Epithelial cell of esophagus (primary cell): ENCODE data around the gene SLC7A4.

Experiments
- DNase-seq: peaks from one replicate; pipeline ENCODE4 v3.0.0; 2010; ENCODE audit warnings: low read depth
- H3K4me3 ChIP-seq: 2 replicates; pipeline ENCODE4 v1.5.1; 2011; ENCODE audit warnings: mild to moderate bottlenecking, low read length, control low read depth
- TF ChIP-seq, protein P1 (sequence below): IDR thresholded peaks from 2 replicates; pipeline ENCODE4 v1.5.1; 2011; ENCODE audit warnings: low read depth, mild to moderate bottlenecking, low read length, control low read depth, inconsistent platforms; ENCODE audit not compliant: insufficient read depth; ENCODE audit errors: missing control alignments

The SLC7A4 gene

DNA sequence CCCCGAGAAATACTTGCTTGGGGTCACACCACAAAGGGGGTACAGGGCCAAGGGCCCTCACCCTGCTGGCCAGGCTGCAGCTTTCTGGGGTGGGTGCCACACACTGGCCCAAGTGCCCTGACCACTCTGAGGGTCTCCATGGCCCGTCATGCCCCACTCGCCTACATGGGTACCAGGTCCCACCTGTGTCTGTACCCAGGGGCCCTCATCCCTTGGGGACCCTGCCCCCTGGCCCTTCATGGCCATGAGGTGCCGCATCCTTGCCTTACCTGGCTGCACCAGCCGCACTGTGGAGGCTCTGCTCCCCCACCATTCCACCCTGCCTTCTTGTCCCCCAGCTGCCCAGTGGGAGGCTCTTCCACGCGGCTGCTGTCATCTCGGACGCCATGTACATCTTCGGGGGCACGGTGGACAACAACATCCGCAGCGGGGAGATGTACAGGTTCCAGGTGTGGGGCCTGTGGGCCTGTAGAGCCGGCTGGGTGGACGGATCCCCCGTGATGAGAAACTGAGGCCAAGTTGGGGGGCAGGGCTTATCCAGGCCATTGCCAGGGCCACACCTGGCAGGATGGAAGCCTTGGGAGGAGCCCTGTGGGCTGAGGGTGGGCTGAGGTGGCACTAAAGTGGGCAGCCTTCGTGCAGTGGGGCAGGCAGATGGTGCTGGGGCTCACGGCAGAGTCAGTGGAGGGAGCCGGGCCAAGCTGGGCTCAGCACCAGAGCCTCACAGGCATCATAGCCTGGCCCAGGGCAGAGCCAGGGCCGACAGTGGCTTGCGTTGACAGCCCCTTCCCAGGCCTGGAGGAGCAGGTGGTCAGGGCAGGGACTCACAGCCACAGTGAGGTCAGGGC lies 39.7 kb downstream of the SLC7A4 start:
- no peak for DNase-seq
- TF ChIP-seq, protein P1, sequence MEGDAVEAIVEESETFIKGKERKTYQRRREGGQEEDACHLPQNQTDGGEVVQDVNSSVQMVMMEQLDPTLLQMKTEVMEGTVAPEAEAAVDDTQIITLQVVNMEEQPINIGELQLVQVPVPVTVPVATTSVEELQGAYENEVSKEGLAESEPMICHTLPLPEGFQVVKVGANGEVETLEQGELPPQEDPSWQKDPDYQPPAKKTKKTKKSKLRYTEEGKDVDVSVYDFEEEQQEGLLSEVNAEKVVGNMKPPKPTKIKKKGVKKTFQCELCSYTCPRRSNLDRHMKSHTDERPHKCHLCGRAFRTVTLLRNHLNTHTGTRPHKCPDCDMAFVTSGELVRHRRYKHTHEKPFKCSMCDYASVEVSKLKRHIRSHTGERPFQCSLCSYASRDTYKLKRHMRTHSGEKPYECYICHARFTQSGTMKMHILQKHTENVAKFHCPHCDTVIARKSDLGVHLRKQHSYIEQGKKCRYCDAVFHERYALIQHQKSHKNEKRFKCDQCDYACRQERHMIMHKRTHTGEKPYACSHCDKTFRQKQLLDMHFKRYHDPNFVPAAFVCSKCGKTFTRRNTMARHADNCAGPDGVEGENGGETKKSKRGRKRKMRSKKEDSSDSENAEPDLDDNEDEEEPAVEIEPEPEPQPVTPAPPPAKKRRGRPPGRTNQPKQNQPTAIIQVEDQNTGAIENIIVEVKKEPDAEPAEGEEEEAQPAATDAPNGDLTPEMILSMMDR: no peak
- H3K4me3 ChIP-seq: no peak overlapping the region

- H3K4me3 ChIP-seq: no peak overlapping the region
- no peak for DNase-seq
- TF ChIP-seq, protein P1: no peak
These were observed 40.3 kb downstream of the SLC7A4 start for GRCh38 chr22:20992056-20992442.

- TF ChIP-seq, protein P1: no peak
- DNase-seq: no peak
These were observed 40.9 kb downstream of the SLC7A4 start for GRCh38 chr22:20991252-20992055.

GRCh38 chr22:20990184-20991180 lies 41.9 kb downstream of the SLC7A4 start:
- no peak for DNase-seq
- TF ChIP-seq, protein P1: no peak
- no peak overlapping the region for H3K4me3 ChIP-seq

More at GRCh38 chr22:20991252-20992055, 40.9 kb downstream of the SLC7A4 start:
- no peak overlapping the region for H3K4me3 ChIP-seq

GRCh38 chr22:20989323-20990138 lies 42.8 kb downstream of the SLC7A4 start:
- DNase-seq: no peak
- TF ChIP-seq, protein P1: no peak
- no peak overlapping the region for H3K4me3 ChIP-seq
